GM18502 (cell line): ENCODE data around the gene OPN5.

ENCODE experiments used
- ATAC-seq: cut with Tn5 transposase; IDR thresholded peaks from one replicate; pipeline ENCODE4 v1.9.1; 2021; ENCODE audit warnings: mild to moderate bottlenecking; ENCODE audit not compliant: unreplicated experiment, poor library complexity

Gene OPN5

DNA sequence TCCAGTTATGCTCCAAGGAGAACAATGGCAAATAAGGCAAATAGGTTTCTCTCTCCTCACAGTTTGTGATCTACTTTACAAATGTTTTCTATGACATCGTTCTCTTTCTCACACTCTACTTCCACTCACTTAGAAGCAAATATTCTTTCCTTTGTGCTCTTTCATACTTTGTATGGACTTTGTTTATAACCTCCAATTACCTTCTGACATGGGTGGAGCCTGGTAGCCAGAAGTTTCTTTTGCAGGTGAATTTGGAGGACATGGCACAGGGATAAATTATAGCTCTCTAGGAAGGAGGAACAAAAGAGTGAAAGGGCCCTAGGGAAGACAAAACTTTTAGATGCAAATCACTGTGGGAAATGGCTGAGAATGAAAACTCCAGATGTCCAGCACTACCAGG is 69.3 kb downstream of the OPN5 start:
- no peak for ATAC-seq

GRCh38 chr6:47852727-47853126 is 70.9 kb downstream of the OPN5 start:
- no peak for ATAC-seq

- ATAC-seq, result no peak
Measured at GRCh38 chr6:47853766-47854165, 71.9 kb downstream of the OPN5 start.

DNA sequence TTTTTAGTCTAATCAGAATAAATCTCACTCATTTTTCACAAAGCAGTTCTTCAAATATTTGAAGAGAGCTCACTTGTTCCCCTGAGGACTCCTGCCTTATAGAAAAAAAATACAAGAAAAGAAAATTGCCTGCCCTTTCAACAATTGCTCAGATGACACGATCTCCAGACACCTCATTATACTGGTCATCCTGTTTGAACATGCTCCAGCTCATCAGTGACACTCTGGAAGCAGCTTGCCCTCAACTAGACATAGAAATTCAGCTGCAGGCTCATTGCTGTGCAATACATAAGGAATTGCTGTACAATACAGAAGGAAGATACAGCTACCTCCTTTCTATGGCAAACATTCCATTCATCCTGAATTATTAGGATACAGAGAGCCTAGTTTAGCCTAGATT is 73.1 kb downstream of the OPN5 start:
- ATAC-seq, result no peak

DNA sequence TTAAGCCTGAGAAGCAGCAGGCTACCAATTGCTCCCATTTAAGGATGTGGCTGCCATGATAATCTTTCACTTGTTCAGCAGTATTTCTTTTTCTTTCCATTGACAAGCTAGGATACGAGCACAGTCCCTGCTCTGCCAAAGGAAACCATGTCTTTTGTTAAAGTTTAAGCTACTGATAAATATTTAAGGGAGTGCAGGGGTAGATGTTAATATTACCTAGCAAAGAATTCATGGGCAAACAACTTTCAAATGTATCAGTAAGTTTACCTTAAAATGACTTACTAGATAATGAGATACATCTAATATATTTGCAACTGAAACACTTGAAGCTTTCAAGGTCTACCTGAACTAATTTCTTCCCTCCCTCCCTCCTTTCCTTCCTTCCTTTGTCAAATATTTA is 77.3 kb downstream of the OPN5 start:
- ATAC-seq, result no peak

DNA sequence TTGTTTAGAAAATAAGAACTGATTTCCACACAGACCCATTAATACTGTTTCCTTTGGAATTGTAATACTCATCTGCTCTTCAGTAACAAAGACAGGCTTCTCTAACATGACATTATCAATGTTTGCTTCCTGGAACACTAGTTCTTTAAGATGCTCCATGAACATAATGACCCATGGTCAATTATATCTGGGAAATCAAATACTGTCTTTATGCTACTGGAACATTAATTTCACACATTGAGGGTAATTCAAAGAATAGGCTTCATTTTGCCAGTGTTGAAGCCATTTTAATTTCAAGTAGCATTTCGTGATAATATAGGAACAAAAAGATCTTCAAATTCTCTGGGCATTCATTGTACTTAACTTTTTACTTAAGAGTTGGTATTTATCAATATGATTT is 80.9 kb downstream of the OPN5 start:
- no peak for ATAC-seq

- no peak for ATAC-seq
Measured at GRCh38 chr6:47865206-47865605, 83.4 kb downstream of the OPN5 start.

DNA sequence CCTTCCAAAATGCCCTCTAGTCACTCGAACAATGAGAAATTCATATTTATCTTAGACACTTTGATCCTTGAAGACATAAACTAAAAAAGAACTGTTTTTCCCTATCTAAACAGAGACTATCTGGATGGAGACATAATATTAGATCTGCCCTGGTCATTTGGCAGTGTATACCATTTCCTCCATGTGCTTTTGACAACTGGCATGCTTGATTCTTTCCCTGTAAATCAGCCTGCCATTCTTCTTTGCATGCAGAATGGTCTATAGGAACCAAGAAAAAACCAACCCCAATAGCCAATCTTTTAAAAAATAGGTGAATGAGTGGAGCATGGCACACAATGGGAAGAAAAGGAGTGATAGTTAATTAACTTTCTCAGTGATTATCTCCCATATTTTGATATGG is 93.8 kb downstream of the OPN5 start:
- ATAC-seq, result no peak
